H1 (cell line): ENCODE results near the gene ADIPOR1. TPM values are rescaled to one million over a fixed set of nuclear protein-coding genes. Genes with fewer than 3 reads are reported as not detected.

Experiments
- CTBP2 ChIP-seq: IDR thresholded peaks from 2 replicates; pipeline ENCODE4 v1.7.0; 2011; ENCODE audit warnings: borderline replicate concordance, mild to moderate bottlenecking, moderate library complexity, mixed read lengths, low read length; ENCODE audit not compliant: insufficient read depth, insufficient read length
- JUN ChIP-seq: IDR thresholded peaks from 2 replicates; pipeline ENCODE4 v1.6.1; 2011; ENCODE audit warnings: low read depth, mild to moderate bottlenecking, improper control_type of control experiment, low read length
- JUND ChIP-seq: IDR thresholded peaks from 2 replicates; pipeline ENCODE4 v1.6.1; 2011; ENCODE audit warnings: mild to moderate bottlenecking, improper control_type of control experiment, low read length
- SIN3A ChIP-seq, 2 experiments: IDR thresholded peaks in 1 of 2; conservative IDR thresholded peaks in 1 of 2; 2 replicates each; pipeline ENCODE4 v1.6.1; 2011 to 2012; ENCODE audit warnings: low read length in 2 of 2, improper control_type of control experiment in 1 of 2, low read depth in 1 of 2, mild to moderate bottlenecking in 1 of 2
- TBP ChIP-seq: IDR thresholded peaks from 2 replicates; pipeline ENCODE4 v1.6.1; 2011; ENCODE audit warnings: low read depth, low read length, improper control_type of control experiment
- polyA plus RNA-seq, 7 experiments: library from polyadenylated mRNA; depleted of rRNA in 3 of 7; stranded (reverse) in 5 of 7; unstranded in 2 of 7; fragments of >200 nt in 5 of 7; fragments of 200-250 nt in 2 of 7; gene quantifications; 1 replicate in 5 of 7; 2 replicates in 1 of 7; 4 replicates in 1 of 7; pipeline versions ENCODE4 v1.2.1 to v1.2.3, GENCODE V29; 2011 to 2013; ENCODE audit warnings: missing spikeins in 2 of 7, mixed read lengths in 2 of 7
- total RNA-seq: library from RNA; stranded (reverse); fragmentation: NEBNext Ultra II Directional; extraction: Animal tissue kit (Norgen Biotek cat#: 25700); gene quantifications from 2 replicates; pipeline ENCODE4 v1.2.1, GENCODE V29; 2021

Gene ADIPOR1
- total and polyA plus RNA-seq, 2 of the 8 experiments (the other 6 are each of a cell fraction or from before 2014, with no cell fraction given) = 69.8 to 118 TPM

- no peak for TF ChIP-seq SIN3A (conservative IDR thresholded peaks at IDR 0.05 in 1 of 2, IDR thresholded peaks at IDR 0.05 in 1 of 2; ENCODE audit: low read depth in 1 of 2, low read length in 2 of 2)
- TF ChIP-seq CTBP2 = no peak
- TF ChIP-seq JUND = no peak
- no peak for TF ChIP-seq JUN
- no peak for TF ChIP-seq TBP
These were observed 48.6 kb downstream of the ADIPOR1 start (continued) for GRCh38 chr1:202909494-202909893.
